ENCODE data around the gene SALL3.

DNA sequence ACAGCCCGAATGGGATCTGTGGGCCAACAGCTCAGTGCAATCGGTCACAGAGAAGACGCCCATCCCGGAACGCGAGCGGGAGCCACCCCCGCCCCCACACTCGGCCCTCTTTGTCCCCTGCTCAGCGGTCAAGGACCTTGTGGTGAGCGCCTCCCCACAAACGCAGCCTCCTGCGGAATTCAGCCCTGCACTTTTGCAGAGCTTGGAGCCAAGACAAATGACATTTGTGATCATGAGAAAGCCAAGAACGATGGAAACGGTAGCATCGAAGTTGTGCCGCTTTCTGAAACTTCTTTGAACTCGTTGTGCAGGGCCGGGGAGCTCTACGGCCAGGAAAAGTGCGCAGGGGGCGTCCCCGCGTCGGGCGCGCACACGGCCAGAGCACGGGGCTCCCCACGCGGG lies 6.7 kb upstream of the SALL3 start:
- TF ChIP-seq CTCF (IDR thresholded peaks at IDR 0.05) (no peak), POLR2A (IDR thresholded peaks at IDR 0.05) (no peak), POLR2AphosphoS5 (IDR thresholded peaks at IDR 0.05) (no peak)
